Measurements from ENCODE around the gene WDR70. TPM values are rescaled to one million over a fixed set of nuclear protein-coding genes. Genes with fewer than 3 reads are reported as not detected.

WDR70 gene
- total RNA-seq, 4 donors from 2014 or later, result 25.3 to 122 (median 48.8) TPM

DNA sequence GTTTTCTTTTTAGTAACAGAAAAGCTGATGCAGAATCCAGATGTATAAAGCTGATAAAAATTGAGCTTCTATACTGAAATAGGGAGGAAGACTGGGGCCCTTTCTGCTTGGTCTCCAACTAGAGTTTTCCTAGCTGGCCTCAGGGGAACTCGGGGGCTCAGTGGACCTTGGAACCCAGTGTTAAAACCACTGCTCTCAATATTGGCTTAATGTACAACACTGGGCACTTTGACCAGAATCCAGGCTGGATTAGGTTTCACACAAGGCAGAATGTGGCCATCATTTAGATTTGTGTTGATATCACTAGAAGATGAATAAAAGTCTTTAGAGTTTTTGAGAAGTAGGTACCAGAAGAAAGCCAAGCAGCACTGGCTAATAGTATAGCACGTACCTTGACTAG, 346.1 kb downstream of the WDR70 start:
- no peaks in the 10 kb centered on the region for H3K27me3 ChIP-seq
- H3K36me3 ChIP-seq, result no peaks in the 10 kb centered on the region
- H3K4me1 ChIP-seq, result no peaks in the 10 kb centered on the region
- no peak overlapping the region for H3K27ac ChIP-seq
- no peak for DNase-seq
- no peaks in the 10 kb centered on the region for H3K9me3 ChIP-seq
- H3K4me3 ChIP-seq, result no peak overlapping the region
- intact Hi-C loops (cut with DNase I; ENCODE audit: low total_unique reads), result no loop called here
- no peak for TF ChIP-seq CTCF (IDR thresholded peaks at IDR 0.05)
- no peak for TF ChIP-seq POLR2A (IDR thresholded peaks at IDR 0.05)

DNA sequence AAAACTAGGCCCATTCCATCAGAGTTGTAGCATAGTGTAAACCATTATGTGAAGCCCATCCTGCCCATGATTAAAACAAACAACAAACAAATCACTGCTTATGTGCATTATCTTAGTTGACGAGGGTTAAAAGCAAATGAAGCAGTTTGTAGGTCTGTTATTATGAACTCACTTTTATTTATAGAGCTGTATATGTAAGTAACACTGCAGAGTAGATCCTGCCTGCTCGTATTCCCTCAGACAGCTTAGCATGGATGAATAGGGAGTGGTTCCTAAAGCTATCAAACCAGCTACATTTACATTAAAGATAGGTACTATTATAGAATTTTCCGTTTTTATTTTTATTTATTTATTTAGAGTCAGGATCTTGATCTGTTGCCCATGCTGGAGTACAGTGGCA, 348.1 kb downstream of the WDR70 start:
- intact Hi-C loops (cut with DNase I; ENCODE audit: low total_unique reads), result no loop called here
- H3K36me3 ChIP-seq, result no peaks in the 10 kb centered on the region

DNA sequence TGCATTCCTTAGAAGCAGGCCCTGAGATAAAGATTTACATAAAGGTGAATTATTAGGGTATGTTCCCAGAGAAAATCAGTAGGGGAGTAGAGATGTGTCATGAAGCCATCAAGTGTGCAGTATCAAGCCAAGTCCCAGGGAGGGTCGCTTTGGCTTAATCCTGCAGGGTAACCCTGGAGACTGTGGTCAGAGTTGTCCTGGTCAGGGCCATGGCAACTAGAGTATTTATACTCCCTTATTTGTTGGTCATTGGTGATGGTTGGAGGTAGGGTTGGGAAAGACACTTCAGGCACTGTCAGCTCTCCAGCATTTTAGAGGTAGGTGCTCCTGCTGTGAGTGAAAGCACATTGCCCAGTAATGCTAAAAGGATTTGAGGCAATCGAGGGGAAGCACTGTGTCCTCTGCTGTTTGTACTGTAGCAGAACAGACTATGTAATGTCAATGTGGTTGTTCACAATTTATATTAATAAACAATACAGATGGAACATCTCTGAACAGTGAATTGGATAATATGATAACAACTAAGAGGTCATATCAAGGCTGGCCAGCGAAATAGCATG, 351.9 kb downstream of the WDR70 start:
- TF ChIP-seq POLR2A (IDR thresholded peaks at IDR 0.05), result no peak
- no peak for TF ChIP-seq CTCF (IDR thresholded peaks at IDR 0.05)
- Histone ChIP-seq H3K4me1 (no peaks in the 10 kb centered on the region), H3K36me3 (no peaks in the 10 kb centered on the region), H3K27ac (no peak overlapping the region), H3K9me3 (no peaks in the 10 kb centered on the region), H3K27me3 (no peaks in the 10 kb centered on the region), H3K4me3 (no peak overlapping the region)
- DNase-seq, result no peak
- intact Hi-C loops (cut with DNase I; ENCODE audit: low total_unique reads), result no loop called here

More for the DNA sequence above, 348.1 kb downstream of the WDR70 start:
- TF ChIP-seq CTCF (IDR thresholded peaks at IDR 0.05) (no peak), POLR2A (IDR thresholded peaks at IDR 0.05) (no peak)
- H3K27ac ChIP-seq, result no peak overlapping the region
- no peak overlapping the region for H3K4me3 ChIP-seq
- H3K9me3 ChIP-seq, result no peaks in the 10 kb centered on the region
- H3K4me1 ChIP-seq, result no peaks in the 10 kb centered on the region
- no peak for DNase-seq
- no peaks in the 10 kb centered on the region for H3K27me3 ChIP-seq

GRCh38 chr5:37734114-37734513, 355.0 kb downstream of the WDR70 start:
- H3K4me1 ChIP-seq, result peaks cover 0 to 2% of the 10 kb centered on the region in 2 donors
- no peak for DNase-seq
- H3K27ac ChIP-seq, result no peak overlapping the region
- intact Hi-C loops (cut with DNase I; ENCODE audit: low total_unique reads), result no loop called here
- no peak for TF ChIP-seq CTCF (IDR thresholded peaks at IDR 0.05)
- H3K36me3 ChIP-seq, result no peaks in the 10 kb centered on the region
- H3K27me3 ChIP-seq, result no peaks in the 10 kb centered on the region
- H3K9me3 ChIP-seq, result no peaks in the 10 kb centered on the region
- no peak overlapping the region for H3K4me3 ChIP-seq

DNA sequence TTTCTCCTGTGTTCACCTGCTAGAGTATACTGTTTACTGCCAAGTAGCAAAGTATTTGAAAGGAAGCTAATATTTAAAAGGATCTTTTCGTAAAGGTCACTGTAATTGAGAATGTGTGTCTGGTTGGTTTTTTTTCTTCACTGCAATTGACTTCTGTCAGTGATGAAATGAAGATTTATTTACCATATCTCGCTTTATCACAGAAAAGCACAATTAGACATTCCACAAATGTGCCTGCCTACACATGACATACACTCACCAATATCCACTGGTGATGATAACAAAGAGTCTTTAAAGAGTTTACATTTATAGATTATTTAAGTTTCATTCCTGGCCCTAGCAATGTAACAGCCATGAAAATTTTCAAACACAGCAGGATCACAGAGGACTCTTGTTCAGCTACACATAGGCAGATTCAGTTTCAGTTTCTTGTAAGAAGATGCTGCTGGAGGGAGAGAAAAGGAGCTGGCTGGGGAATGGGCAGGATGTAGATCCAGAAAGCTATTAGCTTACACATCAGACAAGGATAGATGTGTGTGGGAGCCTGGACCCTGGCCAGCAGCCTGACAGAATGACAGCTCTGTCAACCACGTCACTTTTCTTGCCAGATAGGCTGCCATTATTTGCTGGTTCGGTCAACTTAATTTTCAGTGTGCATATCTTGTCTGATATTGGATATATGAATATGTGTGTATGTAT, 356.7 kb downstream of the WDR70 start:
- intact Hi-C loops (cut with DNase I; ENCODE audit: low total_unique reads), result no loop called here
- H3K4me1 ChIP-seq, result peaks cover 0 to 6% of the 10 kb centered on the region in 2 donors

More for the DNA sequence above, 356.7 kb downstream of the WDR70 start:
- Histone ChIP-seq H3K27me3 (no peaks in the 10 kb centered on the region), H3K4me3 (no peak overlapping the region), H3K27ac (no peak overlapping the region), H3K36me3 (no peaks in the 10 kb centered on the region), H3K9me3 (no peaks in the 10 kb centered on the region)
- TF ChIP-seq CTCF (IDR thresholded peaks at IDR 0.05) (no peak), POLR2A (IDR thresholded peaks at IDR 0.05) (no peak)
- no peak for DNase-seq

Measured in uterus (tissue), 4 donors.